NCI-H187 (cell line): ENCODE measurements around the gene CAMK2D.

Experiments
- DNase-seq, 2 experiments: peaks; one replicate each; lab custom pipeline; 2025; lab: John Stamatoyannopoulos, UW

CAMK2D gene

DNA sequence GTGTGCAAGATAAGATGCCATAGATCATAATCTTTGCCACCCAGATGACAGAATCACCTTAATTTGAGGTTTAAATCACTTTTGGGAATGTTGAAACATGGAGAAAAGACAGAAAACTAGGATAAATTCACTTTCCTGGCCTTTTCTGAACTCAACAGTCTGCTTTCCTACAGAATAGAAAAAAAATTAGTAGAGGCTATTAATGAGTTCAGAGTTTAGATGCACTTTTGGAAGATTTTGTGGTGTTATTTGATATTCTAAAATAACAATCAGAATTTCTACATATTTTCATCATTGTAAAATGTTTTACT, 195.9 kb downstream of the CAMK2D start:
- no peak for DNase-seq

DNA sequence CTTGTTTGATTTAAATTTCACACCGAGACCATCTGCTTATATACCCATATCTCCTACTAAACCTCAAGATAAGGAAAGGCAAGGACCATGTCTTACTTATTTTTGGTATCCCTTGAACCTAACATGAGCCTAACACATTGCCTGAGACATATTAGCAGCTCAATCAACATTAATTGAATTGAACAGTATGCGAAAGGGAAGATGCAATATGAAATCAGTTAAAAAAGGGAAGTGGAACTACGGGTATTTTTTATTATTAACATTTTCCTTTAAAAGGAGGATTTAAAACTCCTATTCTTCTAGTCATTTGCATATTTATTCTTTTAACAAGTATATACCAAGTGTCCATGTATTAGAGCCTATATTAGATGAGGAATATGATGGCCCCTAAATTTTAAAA, 197.0 kb downstream of the CAMK2D start:
- DNase-seq, result no peak

DNA sequence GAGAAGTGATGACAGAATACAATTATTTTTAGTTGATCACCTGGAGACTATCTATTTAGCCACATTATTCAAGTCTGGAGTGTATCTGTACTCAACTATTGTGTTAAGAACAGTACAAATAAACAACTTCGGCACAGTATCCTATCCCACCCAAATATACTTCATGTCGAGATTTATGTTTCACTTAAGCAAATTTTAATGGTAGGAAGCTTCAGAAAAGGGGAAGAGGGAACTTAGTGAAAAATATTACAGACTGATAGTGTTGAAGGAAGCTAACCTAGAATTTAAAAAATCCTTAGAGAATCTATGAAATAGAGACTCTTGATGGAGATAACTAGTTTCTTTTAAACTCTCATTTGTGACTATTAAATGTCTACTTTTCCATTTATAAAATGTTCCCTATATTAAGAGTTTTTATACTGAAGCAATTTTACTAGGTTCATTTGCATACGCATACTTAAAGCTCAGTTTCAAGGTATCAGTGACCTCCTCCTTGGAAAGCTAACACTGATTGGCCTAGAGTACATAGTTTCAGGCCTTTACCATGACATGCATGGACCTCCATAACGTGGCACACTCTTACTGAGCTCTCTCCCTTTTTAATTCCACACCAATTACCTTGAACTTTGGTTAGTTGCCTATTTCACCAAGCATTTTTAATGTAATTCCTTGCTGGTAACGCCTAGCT, 197.7 kb downstream of the CAMK2D start:
- no peak for DNase-seq

DNA sequence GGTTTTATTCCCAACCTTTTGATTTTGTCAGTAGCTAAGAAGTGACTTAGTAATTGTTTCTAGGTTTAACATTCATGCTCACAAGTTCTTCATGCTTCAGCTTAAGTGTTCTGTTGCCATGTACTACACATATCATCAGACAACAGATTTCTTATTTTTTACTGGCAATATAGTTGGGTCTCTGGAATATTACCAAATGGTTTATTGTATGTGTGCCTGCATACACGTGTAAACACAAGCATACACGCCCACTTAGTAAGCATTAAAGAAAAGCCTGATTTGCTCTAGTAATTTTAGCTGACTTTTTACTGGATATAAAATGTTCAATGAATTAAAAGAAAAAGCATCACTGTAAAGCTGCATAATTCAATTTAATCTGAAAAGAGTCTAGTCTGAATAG, 199.8 kb downstream of the CAMK2D start:
- no peak for DNase-seq

DNA sequence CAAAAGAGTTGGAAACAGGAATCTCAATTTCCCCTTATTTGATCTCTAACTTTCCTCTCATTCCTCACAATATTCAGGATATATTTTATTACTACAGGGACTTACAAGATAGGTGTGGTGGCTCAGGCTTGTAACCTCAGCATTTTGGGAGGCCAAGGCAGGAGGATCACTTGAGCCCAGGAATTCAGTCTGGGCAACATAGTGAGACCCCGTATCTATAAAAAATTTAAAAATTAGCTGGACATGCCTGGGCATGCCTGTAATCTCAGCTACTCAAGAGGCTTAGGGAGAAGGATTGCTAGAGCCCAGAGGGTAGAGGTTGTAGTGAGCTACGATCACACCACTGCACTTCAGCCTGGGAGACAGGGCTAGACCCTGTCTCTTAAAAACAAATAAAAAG, 200.4 kb downstream of the CAMK2D start:
- no peak for DNase-seq

DNA sequence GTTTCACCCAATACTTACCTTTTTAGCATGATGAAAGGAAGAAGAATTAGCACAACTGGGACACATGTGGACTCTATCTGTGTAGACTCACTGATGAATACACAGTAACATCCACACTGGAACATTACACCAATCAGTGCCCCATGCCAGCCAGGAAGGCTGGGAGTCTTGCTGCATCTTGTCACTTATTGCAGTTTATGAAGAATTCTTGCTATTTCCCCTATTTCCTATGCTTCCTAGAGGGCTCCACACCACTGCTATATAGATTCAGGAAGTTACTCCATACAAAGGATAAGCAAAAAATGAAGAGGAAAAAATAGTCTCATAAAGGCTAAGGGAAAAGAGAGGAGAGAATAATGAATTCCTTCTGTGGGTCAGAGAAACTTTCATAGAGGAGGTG, 201.0 kb downstream of the CAMK2D start:
- DNase-seq, result no peak

DNA sequence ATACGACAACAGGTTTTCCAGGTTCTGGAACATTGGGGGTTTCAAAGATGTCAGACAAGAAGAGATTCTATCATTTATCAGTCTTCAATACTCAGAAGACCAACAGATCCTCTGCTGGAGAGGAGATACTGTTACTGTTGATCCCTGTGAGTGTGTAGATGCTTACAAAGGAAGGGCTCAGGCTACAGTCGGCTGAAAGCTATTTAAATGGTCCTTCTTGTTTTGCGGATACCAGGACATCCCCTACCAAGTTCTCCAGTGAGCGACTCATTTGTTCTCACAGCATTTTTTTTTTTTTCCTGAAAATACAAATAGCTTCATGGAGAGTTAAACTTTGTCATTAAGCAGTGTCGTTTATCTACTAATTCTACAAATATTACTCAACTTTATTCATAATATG, 201.6 kb downstream of the CAMK2D start:
- no peak for DNase-seq

DNA sequence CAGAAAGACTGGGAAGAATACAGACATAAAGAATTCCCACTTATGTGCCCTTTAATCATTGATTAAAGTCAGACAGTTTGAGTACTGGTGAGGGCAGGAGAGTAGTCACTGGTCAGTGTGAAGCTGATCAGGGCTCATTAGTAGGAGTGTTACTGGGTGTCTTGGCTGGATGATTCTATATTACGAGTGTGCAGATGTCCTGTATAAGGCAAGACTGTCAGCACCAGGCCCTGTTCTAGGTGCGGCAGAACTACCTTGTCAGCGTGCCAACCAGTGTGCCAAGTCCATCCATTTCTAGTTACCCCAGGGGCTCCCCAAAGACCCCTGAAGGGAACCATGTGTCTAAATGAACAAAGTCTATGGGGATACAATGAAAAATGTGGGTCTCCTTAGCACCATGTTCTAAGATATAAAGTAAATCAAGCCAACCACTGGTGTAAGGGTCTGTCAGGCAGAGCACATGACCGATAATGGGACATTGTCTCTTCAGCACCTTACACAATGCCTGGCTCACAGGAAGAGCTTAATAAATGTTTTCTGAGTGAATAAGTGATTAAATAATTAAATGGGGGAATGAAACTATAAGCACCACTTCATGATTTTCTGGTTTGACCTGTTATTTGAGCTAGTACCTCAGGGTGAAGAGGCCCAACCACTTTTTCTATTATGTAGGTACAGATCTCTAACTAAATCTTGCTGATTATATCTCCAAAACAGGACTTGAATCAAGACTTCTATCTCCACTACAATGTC, 205.0 kb downstream of the CAMK2D start:
- no peak for DNase-seq

DNA sequence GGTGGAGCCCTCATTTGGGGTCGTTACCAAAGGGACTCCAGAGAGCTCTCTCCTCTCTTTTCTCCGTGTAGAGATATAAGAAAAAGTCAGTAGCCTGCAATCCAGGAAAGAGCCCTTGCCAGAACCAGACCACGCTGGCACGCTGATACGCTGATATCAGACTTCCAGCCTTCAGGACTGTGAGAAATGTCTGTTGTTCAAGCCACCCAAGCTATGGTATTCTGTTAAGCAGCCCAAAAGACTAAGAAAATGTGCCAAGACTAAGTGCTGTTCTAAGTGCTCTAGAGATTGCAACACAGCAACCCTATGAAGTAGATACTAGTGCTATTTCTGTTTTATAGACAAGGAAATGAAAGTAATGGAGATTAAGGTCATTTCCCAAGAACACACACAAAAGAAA, 205.7 kb downstream of the CAMK2D start:
- no peak for DNase-seq

DNA sequence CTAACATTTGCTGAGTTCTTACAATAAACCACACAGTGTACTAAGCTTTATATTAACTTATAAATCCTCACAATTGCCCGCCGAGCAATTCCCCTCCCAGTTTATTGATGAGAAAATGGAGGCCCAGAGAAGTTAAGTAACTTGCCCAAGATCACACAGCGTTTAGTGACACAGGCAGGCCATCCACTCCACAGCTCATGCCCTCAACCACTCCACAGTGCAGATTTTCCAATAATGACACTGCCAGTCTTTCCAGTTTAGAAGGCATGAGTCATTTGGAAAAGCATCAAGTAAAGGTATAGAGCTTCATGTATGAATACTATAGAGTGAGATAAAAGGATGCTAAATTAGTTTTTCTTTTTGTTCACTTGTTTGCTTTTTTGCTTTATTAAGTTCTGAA, 208.5 kb downstream of the CAMK2D start:
- DNase-seq, result no peak

DNA sequence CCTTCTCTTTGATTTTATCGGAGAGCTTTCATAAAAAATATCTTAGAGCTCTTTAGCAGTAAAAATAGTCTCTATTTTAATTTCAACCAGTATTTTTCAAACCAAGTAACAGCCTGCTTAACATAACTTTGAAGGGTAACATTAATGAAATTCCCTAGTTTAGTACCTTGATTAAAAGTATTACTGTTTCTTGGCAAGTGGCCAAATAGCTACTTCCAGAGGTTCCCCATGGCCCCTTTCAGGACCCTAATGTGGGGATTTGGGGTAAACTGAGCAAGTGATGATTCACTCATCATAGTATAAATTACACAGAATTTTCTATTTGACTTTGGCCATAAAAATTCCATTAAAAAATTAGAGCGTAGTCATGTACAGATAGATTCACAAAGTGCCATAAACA, 211.0 kb downstream of the CAMK2D start:
- no peak for DNase-seq

DNA sequence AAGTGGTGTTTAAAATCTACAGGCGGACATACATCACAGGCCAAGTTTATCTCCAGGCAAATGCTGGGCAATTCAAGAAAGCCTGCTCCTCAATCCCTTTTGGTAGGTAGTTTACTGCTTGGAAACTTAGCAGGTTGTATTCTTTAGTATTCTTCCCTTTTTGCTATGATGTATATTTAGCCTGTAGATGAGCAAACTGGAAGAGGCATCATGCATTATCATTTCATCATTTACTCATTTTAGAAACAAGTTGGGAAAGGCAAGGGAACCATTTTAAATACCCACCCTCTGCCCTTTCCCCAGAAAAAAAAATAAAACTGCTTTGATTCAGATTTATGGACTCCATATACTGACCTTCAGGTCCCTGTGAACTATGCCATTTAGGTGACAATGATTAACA, 213.2 kb downstream of the CAMK2D start:
- DNase-seq, result no peak

DNA sequence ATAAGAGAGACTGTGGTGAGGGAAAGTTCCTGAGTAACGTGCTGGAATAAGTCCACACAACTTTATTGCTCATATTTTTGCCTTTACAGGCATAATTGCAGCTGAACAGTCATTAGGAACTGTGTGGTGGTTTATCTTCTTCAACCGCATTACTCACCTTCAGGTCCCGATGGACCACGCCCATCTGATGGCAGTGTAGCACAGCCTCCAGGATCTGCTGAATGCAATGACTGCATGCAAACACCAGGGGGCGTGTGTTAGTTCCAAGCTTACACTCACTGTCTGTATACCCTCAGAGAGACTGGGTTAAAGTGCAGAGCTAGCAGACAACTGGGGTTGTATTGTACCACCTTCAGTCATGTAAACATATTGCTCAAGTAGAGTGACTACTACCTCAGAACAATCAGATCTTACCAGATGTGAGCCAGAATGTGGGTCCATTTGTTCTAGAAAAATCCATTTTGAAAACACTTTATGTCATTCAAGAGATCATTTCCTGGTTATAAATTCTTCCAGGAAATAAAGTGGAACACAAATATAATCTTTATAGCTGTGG, 214.0 kb downstream of the CAMK2D start:
- peak; percentile 2 to 64 for DNase-seq

DNA sequence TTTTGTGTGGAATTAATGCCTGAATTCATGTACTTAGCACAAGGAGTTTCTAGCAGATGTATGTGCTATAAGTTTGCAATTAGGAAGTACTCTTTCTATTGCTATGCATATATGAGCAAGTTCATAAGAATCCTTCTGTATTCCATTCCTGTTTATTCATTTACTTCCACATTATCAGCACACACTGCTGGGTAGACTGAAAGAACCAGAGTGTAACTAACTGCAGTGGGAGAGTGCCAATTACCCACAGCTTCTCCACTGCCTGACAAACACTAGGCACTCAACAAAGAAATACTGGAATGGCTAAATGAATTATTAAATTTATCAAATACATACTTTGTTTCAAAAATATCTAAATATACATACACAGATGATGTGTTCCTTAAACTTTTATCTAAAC, 219.6 kb downstream of the CAMK2D start:
- no peak for DNase-seq

DNA sequence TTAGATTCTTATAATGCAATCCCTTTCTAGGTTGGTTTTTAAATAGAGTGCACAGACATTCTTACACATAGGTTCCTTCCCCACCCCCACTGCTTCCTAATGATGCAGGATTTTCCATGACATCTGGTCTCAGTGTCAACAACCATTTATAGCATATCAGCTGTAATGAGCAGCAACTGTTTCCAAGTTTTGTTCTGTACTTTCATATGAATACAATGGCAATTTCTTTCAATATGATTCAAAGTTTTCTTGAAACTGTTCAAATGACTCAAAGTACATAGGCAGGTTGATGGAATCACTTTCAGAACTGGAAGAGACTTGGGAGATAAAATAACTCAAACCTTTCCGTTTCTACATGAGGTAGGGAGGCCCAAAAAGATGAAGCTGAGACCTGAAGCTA, 220.7 kb downstream of the CAMK2D start:
- no peak for DNase-seq

DNA sequence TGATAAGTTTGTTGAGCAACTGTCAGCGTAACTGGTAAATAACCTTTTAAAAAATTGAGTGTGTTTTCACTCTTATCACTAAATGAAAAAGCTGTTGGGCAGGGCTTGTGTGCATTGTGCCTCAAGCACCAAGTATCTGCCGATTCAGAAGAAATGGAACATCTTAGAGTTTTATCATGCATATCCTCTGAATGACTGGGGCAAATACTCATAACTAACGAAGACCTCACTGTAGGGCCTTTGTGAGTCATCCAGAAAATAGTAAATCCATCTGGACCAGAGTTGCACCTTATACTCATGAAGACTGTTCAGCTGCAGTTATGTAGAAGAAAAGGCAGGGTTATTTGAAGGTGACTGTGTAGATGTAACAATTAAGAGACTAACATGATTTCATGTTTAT, 222.1 kb downstream of the CAMK2D start:
- no peak for DNase-seq

DNA sequence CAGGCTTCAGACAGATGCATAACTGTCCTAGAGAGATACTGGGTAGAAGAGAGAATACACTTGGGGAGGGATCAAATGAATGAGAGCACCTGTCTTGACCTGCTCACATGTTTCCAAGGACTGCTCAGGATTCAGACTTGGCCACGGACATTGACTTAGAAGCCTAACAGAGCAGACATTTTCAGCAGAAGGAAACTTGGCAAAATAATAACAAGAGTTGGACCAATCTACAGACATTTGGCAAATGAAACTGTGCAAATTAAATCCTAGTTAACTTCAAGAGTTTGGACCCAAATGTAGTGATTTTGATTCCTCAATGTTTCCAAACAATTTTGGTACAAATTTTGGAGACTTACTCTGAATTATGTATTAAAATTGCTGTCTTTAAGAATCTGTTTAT, 223.9 kb downstream of the CAMK2D start:
- DNase-seq, result no peak

DNA sequence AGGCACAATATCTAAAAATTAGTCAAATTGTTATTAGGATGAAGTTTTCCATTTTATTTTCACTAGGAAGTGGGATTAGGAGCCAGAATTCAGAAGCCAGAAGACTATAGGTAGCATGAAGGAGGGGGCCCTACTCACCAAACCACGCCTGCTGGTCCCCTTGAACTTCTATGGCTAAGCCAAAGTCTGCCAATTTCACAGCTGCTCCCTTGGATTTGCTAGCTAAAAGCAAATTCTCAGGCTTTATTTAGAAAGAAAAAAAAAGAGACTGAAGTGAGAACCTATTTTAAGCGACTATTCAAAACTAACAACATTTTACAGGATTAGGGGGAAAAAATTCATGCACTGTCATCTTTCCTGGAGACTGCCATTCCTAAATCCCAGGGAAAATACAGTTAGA, 224.3 kb downstream of the CAMK2D start:
- no peak for DNase-seq

DNA sequence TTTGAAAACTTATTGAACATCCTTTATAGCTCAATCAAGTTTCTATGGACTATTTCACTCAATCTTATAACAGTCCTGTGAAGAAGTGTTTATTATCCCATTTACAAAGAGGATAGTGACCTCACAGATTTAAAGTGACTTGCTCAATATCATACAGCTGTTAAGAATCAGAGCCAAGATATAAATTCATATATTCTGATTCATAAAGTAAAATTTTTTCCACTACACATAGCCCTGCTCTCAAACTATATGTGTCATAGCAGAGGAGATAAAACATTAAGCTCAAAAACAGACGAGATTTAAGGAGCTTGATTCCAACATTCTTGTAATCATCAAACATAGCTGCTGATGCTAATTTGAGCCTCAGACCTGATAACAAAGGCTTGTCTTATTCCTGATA, 226.8 kb downstream of the CAMK2D start:
- DNase-seq, result no peak

DNA sequence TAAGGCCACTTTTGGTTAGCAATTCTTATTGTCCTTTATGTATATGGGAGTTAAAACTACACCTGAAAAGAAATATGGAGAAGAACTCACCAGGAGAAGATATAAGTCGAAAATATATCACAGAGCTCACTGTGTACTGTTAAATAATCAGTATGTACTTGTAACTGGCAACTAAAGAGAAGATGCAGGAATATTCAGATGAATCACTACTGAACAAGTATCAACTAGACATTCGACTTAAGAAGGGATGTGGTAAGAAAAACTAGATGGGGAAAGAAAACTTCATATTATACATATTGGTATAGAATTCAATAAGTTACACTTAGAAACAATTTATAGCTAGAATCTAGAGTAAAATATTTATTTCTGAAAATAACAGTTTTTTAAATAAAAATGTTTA, 230.0 kb downstream of the CAMK2D start:
- no peak for DNase-seq

DNA sequence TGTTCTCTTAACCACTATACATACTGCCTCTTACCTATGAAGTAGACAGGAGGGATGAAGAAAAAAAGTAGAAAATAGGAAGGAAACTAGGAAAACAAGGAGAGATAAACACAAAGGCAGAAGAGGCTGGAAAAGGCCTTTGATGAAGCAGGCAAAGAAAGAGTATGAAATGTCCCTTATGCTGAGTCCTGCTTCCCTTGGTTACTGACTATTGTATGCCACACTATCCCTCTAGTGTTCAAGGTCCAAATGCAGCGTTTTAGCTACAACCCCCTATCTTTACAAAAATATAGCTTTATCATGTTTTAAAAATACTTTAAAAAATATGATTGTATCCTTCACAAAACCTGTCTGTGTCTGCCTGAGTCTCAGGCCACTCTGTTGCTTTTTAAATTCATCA, 233.1 kb downstream of the CAMK2D start:
- no peak for DNase-seq

DNA sequence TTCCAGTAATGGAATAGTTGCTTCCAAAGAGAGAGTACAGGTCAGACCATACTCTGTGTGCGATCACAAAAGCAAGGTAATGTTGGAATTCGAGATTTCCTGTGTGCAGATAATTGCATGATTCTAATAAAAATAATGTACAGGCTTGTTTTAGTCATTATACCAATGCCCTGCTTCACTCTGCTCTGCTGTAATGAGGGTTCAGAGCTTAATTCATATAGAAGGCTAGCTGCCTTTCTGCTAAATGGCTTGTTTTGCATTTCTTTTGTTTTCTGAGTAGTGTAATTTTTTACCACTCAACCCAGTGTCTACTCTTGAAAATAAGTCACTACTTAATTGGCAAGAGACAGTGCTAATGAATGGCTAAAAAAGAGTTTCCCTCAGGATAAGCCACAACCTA, 236.0 kb downstream of the CAMK2D start:
- no peak for DNase-seq

DNA sequence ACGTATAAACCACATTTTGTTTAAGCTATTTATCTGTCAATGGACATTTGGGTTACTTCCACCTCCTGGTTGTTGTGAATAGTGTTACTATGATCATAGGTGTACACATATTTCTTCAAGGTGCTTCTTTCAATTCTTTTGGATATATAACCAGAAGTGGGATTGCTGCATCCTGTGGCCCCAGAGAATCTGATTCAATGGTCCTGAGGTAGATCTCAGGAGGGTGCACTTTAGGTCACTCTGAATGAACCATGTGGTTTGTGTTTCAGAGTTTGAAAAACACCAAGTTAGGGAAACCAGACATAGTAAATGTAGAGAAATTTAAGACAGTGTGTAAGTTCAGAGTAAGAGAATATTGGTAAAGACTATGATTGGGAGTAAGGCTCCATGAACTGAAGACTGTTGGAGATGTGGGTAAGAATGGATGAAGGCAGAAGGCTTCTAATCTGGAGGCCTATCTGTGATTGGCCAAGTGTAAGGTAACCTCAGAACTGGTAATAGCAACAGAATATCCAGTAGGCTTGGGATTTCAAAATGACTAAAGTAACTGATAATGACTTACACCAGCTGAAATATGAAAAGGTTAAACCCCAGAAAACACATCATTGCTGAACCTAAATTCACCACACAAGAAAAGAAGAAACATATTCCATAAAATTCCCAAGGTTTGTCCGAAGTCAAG, 236.9 kb downstream of the CAMK2D start:
- DNase-seq, result no peak
